Endothelial cell of umbilical vein (primary cell): ENCODE results near the gene ERO1B. TPM values are rescaled to one million over a fixed set of nuclear protein-coding genes. Genes with fewer than 3 reads are reported as not detected.

Experiments
- BruUV-seq: library from RNA; stranded (reverse); fragments of 400-500 nt; replicated peaks from 2 replicates; lab custom pipeline; 2021; lab: Mats Ljungman, UMichigan
- CTCF ChIA-PET: fragments of 300-600, 350-600 bp; sonication (Branson Sonifier 250); formaldehyde crosslinking; loops from one replicate; lab custom pipeline; 2021; ENCODE audit warnings: antibody characterized with exemption, inconsistent platforms; lab: Charles Lee
- POLR2A ChIA-PET: fragments of 300-600, 350-600 bp; sonication (Branson Sonifier 250); formaldehyde crosslinking; loops from one replicate; lab custom pipeline; 2021; ENCODE audit warnings: antibody characterized with exemption, inconsistent platforms; lab: Charles Lee
- DNase-seq: peaks from one replicate; pipeline ENCODE4 v3.0.0-alpha.2; 2011; ENCODE audit warnings: low read depth, low spot score
- FAIRE-seq: peaks from 2 replicates; lab custom pipeline; 2011; peaks lifted over from hg19 to GRCh38; lab: Jason Lieb, UNC
- H2AFZ ChIP-seq: 2 replicates; pipeline ENCODE4 v1.6.0; 2012; ENCODE audit warnings: low read depth, low read length, control low read depth, inconsistent platforms
- H3K27ac ChIP-seq: 2 replicates; pipeline ENCODE4 v1.5.1; 2011; ENCODE audit warnings: low read depth, mild to moderate bottlenecking, control low read depth, low read length, moderate library complexity; ENCODE audit not compliant: insufficient read depth
- H3K27me3 ChIP-seq, 2 experiments: 2 replicates each; pipeline versions ENCODE4 v1.6.0 to v1.6.1; 2011; ENCODE audit warnings: low read length in 2 of 2, mixed read lengths in 1 of 2; ENCODE audit not compliant: control insufficient read depth in 2 of 2, insufficient read depth in 2 of 2
- H3K36me3 ChIP-seq, 2 experiments: 2 replicates in 1 of 2; 3 replicates in 1 of 2; pipeline ENCODE4 v1.5.1; 2011; ENCODE audit warnings: low read length in 2 of 2, mild to moderate bottlenecking in 1 of 2, moderate library complexity in 1 of 2; ENCODE audit not compliant: control insufficient read depth in 2 of 2, insufficient read depth in 2 of 2; ENCODE audit errors: extremely low read depth in 1 of 2
- H3K4me1 ChIP-seq: 3 replicates; pipeline ENCODE4 v1.5.1; 2011; ENCODE audit warnings: mild to moderate bottlenecking, low read length; ENCODE audit not compliant: control insufficient read depth, insufficient read depth; ENCODE audit errors: extremely low read depth
- H3K4me2 ChIP-seq: 2 replicates; pipeline ENCODE4 v1.6.1; 2011; ENCODE audit warnings: low read length, control low read depth, mixed read lengths; ENCODE audit not compliant: insufficient read depth
- H3K4me3 ChIP-seq, 3 experiments: fragments of 200-600 bp in 1 of 3; sonication (generic), shearing (Covaris generic) in 1 of 3; replicated peaks in 1 of 3; 2 replicates each; pipeline ENCODE4 v1.5.1; 2011 to 2016; ENCODE audit warnings: control low read depth in 3 of 3, low read length in 3 of 3, mild to moderate bottlenecking in 2 of 3, inconsistent platforms in 1 of 3, low read depth in 1 of 3, moderate library complexity in 1 of 3; ENCODE audit not compliant: insufficient read depth in 1 of 3
- H3K79me2 ChIP-seq: 2 replicates; pipeline ENCODE4 v1.6.0; 2012; ENCODE audit warnings: low read length, inconsistent platforms; ENCODE audit not compliant: control insufficient read depth, insufficient read depth
- H3K9ac ChIP-seq: replicated peaks from 2 replicates; pipeline ENCODE3; 2011; ENCODE audit warnings: low read length, control low read depth; ENCODE audit not compliant: insufficient read depth; ENCODE audit errors: extremely low read depth
- H3K9me1 ChIP-seq: replicated peaks from 3 replicates; pipeline ENCODE4 v1.6.0; 2011; ENCODE audit warnings: mild to moderate bottlenecking, low read length; ENCODE audit not compliant: control insufficient read depth, insufficient read depth; ENCODE audit errors: extremely low read depth
- H3K9me3 ChIP-seq: replicated peaks from 2 replicates; pipeline ENCODE4 v1.5.1; 2012; ENCODE audit warnings: low read length, inconsistent platforms; ENCODE audit not compliant: control insufficient read depth, insufficient read depth
- H4K20me1 ChIP-seq: replicated peaks from 2 replicates; pipeline ENCODE3; 2011; ENCODE audit warnings: mild to moderate bottlenecking, low read length; ENCODE audit not compliant: control insufficient read depth, insufficient read depth; ENCODE audit errors: extremely low read depth
- EZH2 ChIP-seq: IDR thresholded peaks from 2 replicates; pipeline ENCODE4 v1.6.1; 2012; ENCODE audit warnings: borderline replicate concordance, low read depth, mild to moderate bottlenecking, moderate library complexity, low read length, inconsistent platforms; ENCODE audit not compliant: severe bottlenecking
- FOS ChIP-seq: IDR thresholded peaks from 2 replicates; pipeline ENCODE4 v1.6.1; 2011; ENCODE audit warnings: mild to moderate bottlenecking, low read length, moderate library complexity, borderline replicate concordance; ENCODE audit not compliant: insufficient read depth
- GATA2 ChIP-seq: IDR thresholded peaks from 2 replicates; pipeline ENCODE4 v1.7.0; 2011; ENCODE audit warnings: low read depth, mild to moderate bottlenecking, moderate library complexity, mixed read lengths, low read length; ENCODE audit not compliant: insufficient read length, insufficient read depth
- JUN ChIP-seq: IDR thresholded peaks from 2 replicates; pipeline ENCODE4 v1.6.1; 2011; ENCODE audit warnings: borderline replicate concordance, low read depth; ENCODE audit not compliant: insufficient read length, insufficient read depth
- MYC ChIP-seq: IDR thresholded peaks from one replicate; pipeline ENCODE4 v1.6.1; 2011; ENCODE audit warnings: mild to moderate bottlenecking, low read depth, low read length
- POLR2A ChIP-seq: IDR thresholded peaks from 2 replicates; pipeline ENCODE4 v1.6.1; 2012; ENCODE audit warnings: low read depth, mild to moderate bottlenecking, control low read depth, low read length
- POLR2AphosphoS5 ChIP-seq: IDR thresholded peaks from 2 replicates; pipeline ENCODE4 v1.6.1; 2012; ENCODE audit warnings: low read depth, mild to moderate bottlenecking, control low read depth, low read length, moderate library complexity; ENCODE audit not compliant: insufficient read depth
- dilution Hi-C: fragments of 300-500 bp; cut with MboI; formaldehyde crosslinking; loops from one replicate; pipeline ENCODE4 v1.15.0; 2019; ENCODE audit warnings: low sequenced_read_pairs; ENCODE audit not compliant: extremely low pct_ligation_motif_present
- intact Hi-C: fragments of 100-400 bp; cut with micrococcal nuclease; formaldehyde crosslinking; loops from one replicate; pipeline ENCODE4 v1.10.0; 2022
- polyA plus RNA-seq, 4 experiments: library from polyadenylated mRNA; depleted of rRNA in 3 of 4; stranded (reverse) in 3 of 4; unstranded in 1 of 4; fragments of >200 nt; gene quantifications; 2 replicates each; pipeline versions ENCODE4 v1.2.1 to v1.2.3, GENCODE V29; 2011 to 2012; ENCODE audit warnings: missing spikeins in 1 of 4
- total RNA-seq: library from RNA; stranded (reverse); gene quantifications from 2 replicates; pipeline ENCODE4 v1.2.3, GENCODE V29; 2021
- TF ChIP-seq, protein P1 (sequence below): IDR thresholded peaks from 2 replicates; pipeline ENCODE4 v1.6.1; 2011; ENCODE audit not compliant: insufficient read depth, insufficient read length
- TF ChIP-seq, protein P2 (sequence below), 2 donors: IDR thresholded peaks; 1 replicate in 1 of 2; 2 replicates in 1 of 2; pipeline ENCODE4 v1.5.1; 2011; ENCODE audit warnings: low read length in 2 of 2, mild to moderate bottlenecking in 2 of 2, moderate library complexity in 2 of 2, control low read depth in 1 of 2, inconsistent platforms in 1 of 2, low read depth in 1 of 2; ENCODE audit not compliant: insufficient read depth in 1 of 2; ENCODE audit errors: extremely low read depth in 1 of 2

ERO1B gene
- total and polyA plus RNA-seq, 2 donors (not counting 3 experiments of a cell fraction or from before 2014, with no cell fraction given) = 1.9 to 3.6 TPM

DNA sequence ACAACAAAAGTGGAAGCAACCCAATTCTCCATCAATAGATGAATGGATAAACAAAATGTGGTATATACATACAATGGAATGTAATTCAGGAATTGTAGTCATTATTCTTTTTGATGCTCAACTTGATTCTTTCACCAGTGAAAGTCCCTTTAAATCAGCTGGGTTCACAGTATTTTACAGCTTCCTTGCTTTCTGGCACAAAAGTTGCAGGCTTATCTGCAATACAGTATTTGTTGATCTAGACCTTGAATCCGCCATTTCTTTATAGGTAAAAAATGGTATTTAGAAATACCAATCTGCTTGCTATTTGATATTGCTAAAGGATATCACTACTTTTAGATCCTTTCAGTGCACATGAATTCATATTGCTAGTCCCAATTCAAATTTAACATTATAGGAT is 44.7 kb upstream of the ERO1B start:
- dilution Hi-C loops = no loop called here
- POLR2A ChIA-PET = no interaction called here
- Histone ChIP-seq H3K9me3 (no peaks in the 10 kb centered on the region), H3K27ac (no peak overlapping the region), H3K79me2 (no peaks in the 10 kb centered on the region), H3K4me2 (no peak overlapping the region), H3K36me3 (no peaks in the 10 kb centered on the region), H3K4me1 (no peaks in the 10 kb centered on the region), H3K27me3 (no peaks in the 10 kb centered on the region), H2AFZ (no peak overlapping the region), H3K4me3 (no peak overlapping the region), H3K9ac (no peak overlapping the region), H4K20me1 (no peaks in the 10 kb centered on the region), H3K9me1 (no peaks in the 10 kb centered on the region)
- TF ChIP-seq MYC = no peak
- no peak for TF ChIP-seq POLR2A
- TF ChIP-seq, protein P1, sequence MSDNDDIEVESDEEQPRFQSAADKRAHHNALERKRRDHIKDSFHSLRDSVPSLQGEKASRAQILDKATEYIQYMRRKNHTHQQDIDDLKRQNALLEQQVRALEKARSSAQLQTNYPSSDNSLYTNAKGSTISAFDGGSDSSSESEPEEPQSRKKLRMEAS = no peak
- TF ChIP-seq, protein P2, sequence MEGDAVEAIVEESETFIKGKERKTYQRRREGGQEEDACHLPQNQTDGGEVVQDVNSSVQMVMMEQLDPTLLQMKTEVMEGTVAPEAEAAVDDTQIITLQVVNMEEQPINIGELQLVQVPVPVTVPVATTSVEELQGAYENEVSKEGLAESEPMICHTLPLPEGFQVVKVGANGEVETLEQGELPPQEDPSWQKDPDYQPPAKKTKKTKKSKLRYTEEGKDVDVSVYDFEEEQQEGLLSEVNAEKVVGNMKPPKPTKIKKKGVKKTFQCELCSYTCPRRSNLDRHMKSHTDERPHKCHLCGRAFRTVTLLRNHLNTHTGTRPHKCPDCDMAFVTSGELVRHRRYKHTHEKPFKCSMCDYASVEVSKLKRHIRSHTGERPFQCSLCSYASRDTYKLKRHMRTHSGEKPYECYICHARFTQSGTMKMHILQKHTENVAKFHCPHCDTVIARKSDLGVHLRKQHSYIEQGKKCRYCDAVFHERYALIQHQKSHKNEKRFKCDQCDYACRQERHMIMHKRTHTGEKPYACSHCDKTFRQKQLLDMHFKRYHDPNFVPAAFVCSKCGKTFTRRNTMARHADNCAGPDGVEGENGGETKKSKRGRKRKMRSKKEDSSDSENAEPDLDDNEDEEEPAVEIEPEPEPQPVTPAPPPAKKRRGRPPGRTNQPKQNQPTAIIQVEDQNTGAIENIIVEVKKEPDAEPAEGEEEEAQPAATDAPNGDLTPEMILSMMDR (IDR thresholded peaks at IDR 0.05; ENCODE audit: extremely low read depth in 1 of 2, insufficient read depth in 1 of 2, low read depth in 1 of 2, low read length in 2 of 2) = no peak
- no peak for TF ChIP-seq POLR2AphosphoS5
- no peak for TF ChIP-seq EZH2
- TF ChIP-seq JUN = no peak
- no peak for TF ChIP-seq GATA2
- no peak for TF ChIP-seq FOS
- intact Hi-C loops = no loop called here
- no peak for FAIRE-seq
- DNase-seq = no peak
- BruUV-seq = no TSS peak
- CTCF ChIA-PET = no interaction called here
